Measurements from ENCODE around the gene DOK5. TPM values are rescaled to one million over a fixed set of nuclear protein-coding genes. Genes with fewer than 3 reads are reported as not detected.
A peak's percentile ranks its signal among the peaks of the same experiment; 100 is the strongest.

The DOK5 gene
- polyA plus RNA-seq, 1 of the 3 experiments (the other 2 are of a cell fraction), result 12.4 TPM

GRCh38 chr20:54668271-54669039, 193.1 kb downstream of the DOK5 start:
- Histone ChIP-seq H3F3A (replicated peaks; ENCODE audit: insufficient read depth) (no peaks in the 10 kb centered on the region), H3K79me2 (ENCODE audit: insufficient read depth) (no peaks in the 10 kb centered on the region), H3K9me2 (no peaks in the 10 kb centered on the region), H2AFZ (ENCODE audit: low read depth) (no peak overlapping the region), H3K4me2 (no peak overlapping the region), H3K36me3 (replicated peaks in 1 of 2; ENCODE audit: control insufficient read depth in 1 of 2, insufficient read depth in 2 of 2, low read length in 1 of 2) (no peaks in the 10 kb centered on the region), H3K27ac (ENCODE audit: low read depth in 2 of 2, low read length in 1 of 2) (no peak overlapping the region), H3K9me3 (no peaks in the 10 kb centered on the region), H3K9ac (no peak overlapping the region), H3K4me3 (ENCODE audit: low read depth in 2 of 2, low read length in 1 of 2) (no peak overlapping the region; a peak in 1 of 4 replicates), H3K4me1 (ENCODE audit: control insufficient read depth in 1 of 2, insufficient read depth in 2 of 2, low read depth in 1 of 2, low read length in 1 of 2) (no peaks in the 10 kb centered on the region), H3K27me3 (ENCODE audit: insufficient read depth) (no peaks in the 10 kb centered on the region), H4K20me1 (ENCODE audit: insufficient read depth) (no peaks in the 10 kb centered on the region)
- POLR2A ChIA-PET, result no interaction called here
- 52% methylated on average over 12 of the region's 12 CpGs for WGBS (ENCODE audit: low lambda C conversion rate)
- CTCF ChIA-PET, result interaction anchor here (0.7 to 3.7 kb wide), 11 partner anchors 11 to 1510 kb away, joined by 3 to 28 read pairs (median 3); no protein-coding TSS in a partner anchor
- peak; percentile 75 for TF ChIP-seq CTCF (IDR thresholded peaks at IDR 0.05)
- TF ChIP-seq RAD21 (IDR thresholded peaks at IDR 0.05; ENCODE audit: low read length), result peak; percentile 58
- peak; percentile 26; the same call in 1 of the 2 replicates for TF ChIP-seq SMC3 (IDR thresholded peaks at IDR 0.05; ENCODE audit: low read depth, low read length)
- TF ChIP-seq USF2 (IDR thresholded peaks at IDR 0.05; ENCODE audit: borderline replicate concordance, low read depth, low read length), result no peak
- peak; percentile 29 for DNase-seq

- no peaks in the 10 kb centered on the region for H3F3A ChIP-seq (replicated peaks; ENCODE audit: insufficient read depth)
- H3K27ac ChIP-seq (ENCODE audit: low read depth in 2 of 2, low read length in 1 of 2), result no peak overlapping the region
- WGBS (ENCODE audit: low lambda C conversion rate), result 55% methylated on average over 4 of the region's 4 CpGs
- no peak overlapping the region for H2AFZ ChIP-seq (ENCODE audit: low read depth)
- H3K36me3 ChIP-seq (replicated peaks in 1 of 2; ENCODE audit: control insufficient read depth in 1 of 2, insufficient read depth in 2 of 2, low read length in 1 of 2), result no peaks in the 10 kb centered on the region
- H3K9me2 ChIP-seq, result no peaks in the 10 kb centered on the region
- H3K4me3 ChIP-seq (ENCODE audit: low read depth in 2 of 2, low read length in 1 of 2), result no peak overlapping the region
- no peak overlapping the region for H3K9ac ChIP-seq
- ChIA-PET POLR2A (no interaction called here), CTCF (interaction anchor here (0.7 to 3.7 kb wide), 11 partner anchors 11 to 1509 kb away, joined by 3 to 28 read pairs (median 3); no protein-coding TSS in a partner anchor)
- no peak for DNase-seq
- H3K27me3 ChIP-seq (ENCODE audit: insufficient read depth), result no peaks in the 10 kb centered on the region
- TF ChIP-seq TEAD4 (IDR thresholded peaks at IDR 0.05; ENCODE audit: borderline replicate concordance, insufficient read depth), result no peak
- TF ChIP-seq YY1 (IDR thresholded peaks at IDR 0.05; ENCODE audit: low read depth), result no peak
- no peak for TF ChIP-seq USF2 (IDR thresholded peaks at IDR 0.05; ENCODE audit: borderline replicate concordance, low read depth, low read length)
- no peak for TF ChIP-seq NFIC (IDR thresholded peaks at IDR 0.05; ENCODE audit: borderline replicate concordance)
- TF ChIP-seq JUND (IDR thresholded peaks at IDR 0.05), result no peak
- no peak for TF ChIP-seq IRF3 (IDR thresholded peaks at IDR 0.05; ENCODE audit: low read depth, low read length)
- no peak for TF ChIP-seq GABPA (IDR thresholded peaks at IDR 0.05; ENCODE audit: low read depth)
- no peak for TF ChIP-seq RCOR1 (IDR thresholded peaks at IDR 0.05; ENCODE audit: low read length)
- no peaks in the 10 kb centered on the region for H4K20me1 ChIP-seq (ENCODE audit: insufficient read depth)
- H3K9me3 ChIP-seq, result no peaks in the 10 kb centered on the region
- no peaks in the 10 kb centered on the region for H3K79me2 ChIP-seq (ENCODE audit: insufficient read depth)
- no peak overlapping the region for H3K4me2 ChIP-seq
- no peaks in the 10 kb centered on the region for H3K4me1 ChIP-seq (ENCODE audit: control insufficient read depth in 1 of 2, insufficient read depth in 2 of 2, low read depth in 1 of 2, low read length in 1 of 2)
These were observed 193.6 kb downstream of the DOK5 start for GRCh38 chr20:54669040-54669363.
